ENCODE measurements around the gene ATXN8OS. TPM values are rescaled to one million over a fixed set of nuclear protein-coding genes. Genes with fewer than 3 reads are reported as not detected.

ATXN8OS gene
- total RNA-seq, 2 experiments from 2014 or later: not detected

DNA sequence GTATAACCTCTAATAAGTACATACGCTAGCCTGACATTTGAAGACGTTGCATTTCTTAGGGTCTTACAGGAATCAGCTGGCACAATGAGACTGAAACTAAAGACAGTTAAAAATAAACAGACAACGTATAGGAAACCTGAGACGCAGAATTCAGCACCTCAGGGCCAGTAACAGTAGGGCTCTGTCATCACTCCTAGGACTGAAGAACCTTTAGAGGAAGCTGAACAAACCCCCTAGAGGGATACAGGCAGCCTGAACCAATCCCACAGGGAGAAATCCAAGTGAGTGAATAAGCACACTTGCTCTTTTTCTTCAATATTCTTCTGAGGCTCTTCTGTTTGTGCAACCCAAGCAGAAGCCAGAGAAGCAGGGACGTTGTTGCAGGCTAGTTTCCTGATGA lies 54.5 kb downstream of the ATXN8OS start:
- no peaks in the 10 kb centered on the region for H3K27me3 Mint-ChIP-seq
- no peaks in the 10 kb centered on the region for H3K36me3 Mint-ChIP-seq
- no peak for DNase-seq
- POLR2A ChIA-PET: no interaction called here
- ATAC-seq (ENCODE audit: low read depth): no peak
- H3K27ac Mint-ChIP-seq: no peak overlapping the region
- H3K9me3 Mint-ChIP-seq: no peaks in the 10 kb centered on the region
- H3K4me1 Mint-ChIP-seq: no peaks in the 10 kb centered on the region
- no peak overlapping the region for H3K4me3 Mint-ChIP-seq

DNA sequence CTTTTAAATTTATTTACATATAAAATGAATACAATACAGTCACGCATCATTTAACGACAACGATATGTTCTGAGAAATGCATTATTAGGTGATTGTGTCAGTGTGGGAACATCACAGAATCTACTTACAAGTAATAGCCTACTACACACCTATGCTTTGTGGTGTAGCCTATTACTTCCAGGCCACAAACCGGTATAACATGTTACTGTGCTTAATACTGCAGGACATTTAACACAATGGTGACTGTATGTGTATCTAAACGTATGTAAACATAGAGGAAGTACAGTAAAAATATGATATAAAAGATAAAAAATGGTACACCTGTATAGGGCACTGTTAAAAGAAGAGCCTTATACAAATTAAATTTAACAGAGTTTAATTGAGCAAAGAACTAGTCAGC lies 63.1 kb downstream of the ATXN8OS start:
- ATAC-seq (ENCODE audit: low read depth): no peak
- Mint-ChIP-seq H3K27me3 (no peaks in the 10 kb centered on the region), H3K4me3 (no peak overlapping the region), H3K9me3 (peaks cover 11% of the 10 kb centered on the region), H3K4me1 (no peaks in the 10 kb centered on the region), H3K27ac (no peak overlapping the region), H3K36me3 (no peaks in the 10 kb centered on the region)
- DNase-seq: no peak
- POLR2A ChIA-PET: no interaction called here

DNA sequence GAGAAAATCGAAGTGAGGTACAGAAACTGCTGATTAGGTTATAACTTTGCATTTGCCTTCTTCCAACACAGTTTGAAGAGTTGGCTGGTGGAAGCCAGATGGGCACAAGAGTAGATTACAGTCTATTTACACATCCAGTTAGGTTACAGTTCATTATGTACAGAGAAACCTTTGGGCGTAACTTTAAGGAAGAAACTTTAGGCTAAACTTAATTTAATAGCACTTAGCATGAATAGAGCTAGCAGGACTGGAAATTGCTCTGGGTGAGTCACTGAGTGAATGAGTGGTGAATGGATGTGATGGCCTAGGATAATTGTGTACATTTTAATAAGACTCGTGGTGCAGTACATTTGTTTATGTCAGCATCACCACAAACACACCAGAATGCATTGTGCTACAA lies 63.5 kb downstream of the ATXN8OS start:
- Mint-ChIP-seq H3K4me3 (no peak overlapping the region), H3K36me3 (no peaks in the 10 kb centered on the region), H3K9me3 (peaks cover 11% of the 10 kb centered on the region), H3K27me3 (no peaks in the 10 kb centered on the region), H3K27ac (no peak overlapping the region), H3K4me1 (no peaks in the 10 kb centered on the region)
- DNase-seq: no peak
- no peak for ATAC-seq (ENCODE audit: low read depth)
- POLR2A ChIA-PET: no interaction called here

DNA sequence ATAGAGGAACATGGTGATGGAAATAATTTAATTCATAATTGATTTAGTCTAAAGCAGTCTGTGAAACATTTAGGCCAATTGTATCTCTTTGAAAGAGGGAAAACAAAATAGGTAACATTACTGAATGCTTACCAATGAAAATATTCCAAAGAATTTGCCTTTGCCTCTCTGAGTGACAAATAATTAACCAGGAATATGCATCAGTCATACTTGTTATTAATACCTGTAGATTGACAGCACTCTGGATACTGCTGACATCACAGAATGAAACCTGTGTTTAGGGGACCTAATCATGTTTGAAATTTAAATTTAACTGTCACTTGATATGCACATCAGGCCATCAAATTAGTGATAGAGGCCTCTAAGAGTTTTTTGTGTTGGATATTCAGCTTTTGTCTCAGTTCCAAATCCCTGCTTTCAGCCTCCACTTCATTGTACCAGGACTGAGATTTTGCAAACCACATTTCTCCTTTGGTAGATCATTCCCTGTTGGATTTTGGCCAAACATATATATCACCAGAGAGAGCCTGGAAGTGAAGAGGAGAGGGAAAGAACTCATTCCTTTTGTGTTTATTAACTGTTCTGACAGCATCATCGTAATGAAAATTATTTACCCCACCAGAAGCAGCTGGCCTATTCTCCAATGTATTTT lies 65.4 kb downstream of the ATXN8OS start:
- POLR2A ChIA-PET: no interaction called here
- Mint-ChIP-seq H3K27me3 (no peaks in the 10 kb centered on the region), H3K4me3 (no peak overlapping the region), H3K9me3 (peaks cover 14% of the 10 kb centered on the region), H3K4me1 (no peaks in the 10 kb centered on the region), H3K27ac (no peak overlapping the region), H3K36me3 (no peaks in the 10 kb centered on the region)
- DNase-seq: no peak
- no peak for ATAC-seq (ENCODE audit: low read depth)

DNA sequence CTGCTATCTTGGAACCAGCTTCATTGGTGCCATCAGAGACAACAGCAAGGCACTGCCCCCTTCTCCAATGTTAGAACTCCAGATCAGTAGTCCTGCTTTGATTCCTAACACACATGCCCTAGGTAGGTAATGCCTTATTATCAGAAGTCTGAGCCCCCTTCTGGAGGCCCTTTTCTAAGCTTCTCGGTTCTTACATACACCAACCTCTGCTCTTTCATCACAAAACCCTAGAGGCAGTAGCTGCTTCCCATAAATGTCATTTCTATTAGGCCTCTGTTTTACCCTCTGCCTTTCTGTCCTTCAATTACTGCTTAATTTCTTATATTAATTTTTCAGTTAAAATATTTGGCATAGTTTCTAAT lies 66.0 kb downstream of the ATXN8OS start:
- ATAC-seq (ENCODE audit: low read depth): no peak
- peaks cover 10% of the 10 kb centered on the region for H3K9me3 Mint-ChIP-seq
- no peak overlapping the region for H3K27ac Mint-ChIP-seq
- H3K27me3 Mint-ChIP-seq: no peaks in the 10 kb centered on the region
- H3K4me1 Mint-ChIP-seq: no peaks in the 10 kb centered on the region
- H3K36me3 Mint-ChIP-seq: no peaks in the 10 kb centered on the region
- no peak for DNase-seq
- POLR2A ChIA-PET: no interaction called here
- no peak overlapping the region for H3K4me3 Mint-ChIP-seq

DNA sequence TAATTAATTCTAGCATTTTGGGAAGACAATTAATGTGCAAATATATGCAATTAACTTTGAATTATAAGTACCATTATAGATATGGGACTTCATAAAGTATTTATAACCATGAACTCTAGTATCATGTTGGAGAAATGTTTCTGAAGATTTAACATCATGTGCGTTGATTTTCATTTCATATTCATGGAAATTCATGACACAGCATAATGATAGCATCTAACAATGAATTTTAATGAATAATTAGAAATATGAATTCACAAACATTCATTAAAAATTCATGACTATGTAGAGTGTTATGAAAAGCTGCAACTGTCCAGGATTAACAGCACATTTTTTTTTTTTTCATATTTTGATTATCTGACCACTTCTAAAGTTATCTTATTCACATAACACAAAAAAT lies 70.7 kb downstream of the ATXN8OS start:
- H3K36me3 Mint-ChIP-seq: no peaks in the 10 kb centered on the region
- H3K4me3 Mint-ChIP-seq: no peak overlapping the region
- DNase-seq (no peak), ATAC-seq (ENCODE audit: low read depth) (no peak)
- no peak overlapping the region for H3K27ac Mint-ChIP-seq
- peaks cover 8% of the 10 kb centered on the region for H3K9me3 Mint-ChIP-seq
- H3K4me1 Mint-ChIP-seq: no peaks in the 10 kb centered on the region
- no peaks in the 10 kb centered on the region for H3K27me3 Mint-ChIP-seq
- POLR2A ChIA-PET: no interaction called here

Other genes with a start within 250 kb of the ATXN8OS start
- gene KLHL1, start 626 bp downstream of the ATXN8OS start, total RNA-seq: not detected

Data from activated naive CD8-positive, alpha-beta T cell treated with anti-CD3 and anti-CD28 coated beads, Interleukin-2, amount 10 ng/mL, durations not matched to agents 7 days and 5 days (primary cell).